ENCODE measurements around the gene PXT1.
A peak's percentile ranks its signal among the peaks of the same experiment; 100 is the strongest.

PXT1 gene

GRCh38 chr6:36387440-36388303 is 55.0 kb downstream of the PXT1 start, which contains the start of gene ETV7:
ETV7 (minus strand) TSS chr6:36387669; CDS start chr6:36387541, 128 bp downstream.
- no peak for DNase-seq

- DNase-seq = peak; percentile 52
Measured at GRCh38 chr6:36386495-36387439, 55.9 kb downstream of the PXT1 start.

- DNase-seq = no peak
Measured at GRCh38 chr6:36384095-36384494, 58.6 kb downstream of the PXT1 start.

- no peak for DNase-seq
Measured at GRCh38 chr6:36383606-36384005, 59.0 kb downstream of the PXT1 start.

- DNase-seq = no peak
Measured at GRCh38 chr6:36382976-36383375, 59.7 kb downstream of the PXT1 start.

GRCh38 chr6:36381502-36382389 is 60.9 kb downstream of the PXT1 start:
- DNase-seq = no peak

- DNase-seq = no peak
Measured at GRCh38 chr6:36380166-36380565, 62.5 kb downstream of the PXT1 start.

- DNase-seq = no peak
Measured at GRCh38 chr6:36378936-36379335, 63.7 kb downstream of the PXT1 start.

- DNase-seq = no peak
Measured at GRCh38 chr6:36378243-36378920, 64.3 kb downstream of the PXT1 start.

- no peak for DNase-seq
Measured at GRCh38 chr6:36377594-36377993, 65.1 kb downstream of the PXT1 start.

GRCh38 chr6:36376742-36377141 is 65.9 kb downstream of the PXT1 start:
- DNase-seq = no peak

- DNase-seq = no peak
Measured at GRCh38 chr6:36376183-36376582, 66.5 kb downstream of the PXT1 start.

GRCh38 chr6:36375644-36376155 is 67.0 kb downstream of the PXT1 start:
- DNase-seq = no peak

- DNase-seq = no peak
Measured at GRCh38 chr6:36374972-36375371, 67.7 kb downstream of the PXT1 start.

- DNase-seq = no peak
Measured at GRCh38 chr6:36374194-36374593, 68.5 kb downstream of the PXT1 start.

- DNase-seq = no peak
Measured at GRCh38 chr6:36373368-36374019, 69.2 kb downstream of the PXT1 start.

GRCh38 chr6:36372088-36372487 is 70.6 kb downstream of the PXT1 start:
- no peak for DNase-seq

- DNase-seq = no peak
Measured at GRCh38 chr6:36371211-36371610, 71.4 kb downstream of the PXT1 start.

- no peak for DNase-seq
Measured at GRCh38 chr6:36370638-36371037, 72.0 kb downstream of the PXT1 start.

GRCh38 chr6:36368921-36369865 is 73.5 kb downstream of the PXT1 start:
- peak; percentile 90 for DNase-seq

Measured in fibroblast of skin of abdomen (primary cell).